Transverse colon (tissue), 3 donors: ENCODE measurements around the gene FXYD3.

ENCODE experiments used
- POLR2A ChIP-seq: fragments of 450-650 bp; IDR thresholded peaks from one replicate; pipeline ENCODE4 v1.6.1; 2016; ENCODE audit warnings: antibody characterized with exemption, mild to moderate bottlenecking, moderate library complexity
- TF ChIP-seq, protein P1 (sequence below), 5 experiments: fragments of 200-600 bp in 3 of 5; fragments of 450-650 bp in 2 of 5; sonication (generic) in 3 of 5; IDR thresholded peaks; 1 replicate in 2 of 5; 2 replicates in 3 of 5; pipeline ENCODE4 v1.5.1; 2016 to 2017; ENCODE audit warnings: antibody characterized with exemption in 5 of 5, inconsistent platforms in 3 of 5, mild to moderate bottlenecking in 2 of 5, moderate library complexity in 1 of 5

DNA sequence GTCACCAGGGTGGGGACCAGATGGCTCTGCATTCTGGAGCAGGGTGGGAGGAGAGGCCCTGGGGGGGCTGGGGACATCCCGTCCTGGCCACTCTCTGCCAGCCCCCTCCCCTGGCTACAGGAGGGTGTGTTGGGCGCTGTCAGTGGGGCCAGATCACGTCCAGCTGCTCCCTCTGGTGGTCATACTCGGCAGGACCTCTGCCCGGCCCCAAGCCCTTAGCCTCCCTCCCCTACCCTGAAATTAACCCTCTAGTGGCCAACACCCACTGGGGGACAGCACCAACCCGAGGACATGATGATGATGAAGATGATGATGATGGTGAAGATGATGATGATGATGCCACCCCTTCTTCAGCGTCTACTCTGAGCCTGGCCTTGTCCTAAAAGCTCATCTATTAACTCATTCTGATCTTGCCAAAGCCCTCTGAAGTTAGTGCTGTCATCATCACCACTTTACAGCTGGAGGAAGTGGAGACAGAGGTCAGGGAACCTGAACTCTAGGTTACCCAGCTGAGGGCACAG lies 19.8 kb downstream of the FXYD3 start:
- TF ChIP-seq POLR2A, result no peak
- TF ChIP-seq, protein P1, sequence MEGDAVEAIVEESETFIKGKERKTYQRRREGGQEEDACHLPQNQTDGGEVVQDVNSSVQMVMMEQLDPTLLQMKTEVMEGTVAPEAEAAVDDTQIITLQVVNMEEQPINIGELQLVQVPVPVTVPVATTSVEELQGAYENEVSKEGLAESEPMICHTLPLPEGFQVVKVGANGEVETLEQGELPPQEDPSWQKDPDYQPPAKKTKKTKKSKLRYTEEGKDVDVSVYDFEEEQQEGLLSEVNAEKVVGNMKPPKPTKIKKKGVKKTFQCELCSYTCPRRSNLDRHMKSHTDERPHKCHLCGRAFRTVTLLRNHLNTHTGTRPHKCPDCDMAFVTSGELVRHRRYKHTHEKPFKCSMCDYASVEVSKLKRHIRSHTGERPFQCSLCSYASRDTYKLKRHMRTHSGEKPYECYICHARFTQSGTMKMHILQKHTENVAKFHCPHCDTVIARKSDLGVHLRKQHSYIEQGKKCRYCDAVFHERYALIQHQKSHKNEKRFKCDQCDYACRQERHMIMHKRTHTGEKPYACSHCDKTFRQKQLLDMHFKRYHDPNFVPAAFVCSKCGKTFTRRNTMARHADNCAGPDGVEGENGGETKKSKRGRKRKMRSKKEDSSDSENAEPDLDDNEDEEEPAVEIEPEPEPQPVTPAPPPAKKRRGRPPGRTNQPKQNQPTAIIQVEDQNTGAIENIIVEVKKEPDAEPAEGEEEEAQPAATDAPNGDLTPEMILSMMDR (IDR thresholded peaks at IDR 0.05), result peak; percentile 86 to 98 (median 91)
